Measurements from ENCODE around the gene COBL.

The COBL gene

GRCh38 chr7:51079494-51079893 is 237.1 kb downstream of the COBL start:
- DNase-seq (ENCODE audit: low read depth) = no peak
- no peak overlapping the region for H3K4me3 ChIP-seq (replicated peaks; ENCODE audit: low read depth, low read length)
- TF ChIP-seq CTCF (IDR thresholded peaks at IDR 0.05; ENCODE audit: low read length, missing control alignments) = no peak

- no peak overlapping the region for H3K4me3 ChIP-seq (replicated peaks; ENCODE audit: low read depth, low read length)
- no peak for TF ChIP-seq CTCF (IDR thresholded peaks at IDR 0.05; ENCODE audit: low read length, missing control alignments)
- DNase-seq (ENCODE audit: low read depth) = no peak
Observed at GRCh38 chr7:51078653-51079052, 238.0 kb downstream of the COBL start.

- H3K4me3 ChIP-seq (replicated peaks; ENCODE audit: low read depth, low read length) = no peak overlapping the region
- no peak for TF ChIP-seq CTCF (IDR thresholded peaks at IDR 0.05; ENCODE audit: low read length, missing control alignments)
- no peak for DNase-seq (ENCODE audit: low read depth)
Observed at GRCh38 chr7:51077987-51078370, 238.6 kb downstream of the COBL start.

- no peak for DNase-seq (ENCODE audit: low read depth)
- no peak overlapping the region for H3K4me3 ChIP-seq (replicated peaks; ENCODE audit: low read depth, low read length)
- no peak for TF ChIP-seq CTCF (IDR thresholded peaks at IDR 0.05; ENCODE audit: low read length, missing control alignments)
Observed at GRCh38 chr7:51077316-51077986, 239.2 kb downstream of the COBL start.

- TF ChIP-seq CTCF (IDR thresholded peaks at IDR 0.05; ENCODE audit: low read length, missing control alignments) = no peak
- H3K4me3 ChIP-seq (replicated peaks; ENCODE audit: low read depth, low read length) = no peak overlapping the region
- no peak for DNase-seq (ENCODE audit: low read depth)
Observed at GRCh38 chr7:51075681-51076580, 240.7 kb downstream of the COBL start.

- no peak for TF ChIP-seq CTCF (IDR thresholded peaks at IDR 0.05; ENCODE audit: low read length, missing control alignments)
- H3K4me3 ChIP-seq (replicated peaks; ENCODE audit: low read depth, low read length) = no peak overlapping the region
- no peak for DNase-seq (ENCODE audit: low read depth)
Observed at GRCh38 chr7:51073171-51073570, 243.4 kb downstream of the COBL start.

Measured in fibroblast of pulmonary artery (primary cell).